ENCODE measurements around the gene PPP4R4.

- TF ChIP-seq, protein P1, sequence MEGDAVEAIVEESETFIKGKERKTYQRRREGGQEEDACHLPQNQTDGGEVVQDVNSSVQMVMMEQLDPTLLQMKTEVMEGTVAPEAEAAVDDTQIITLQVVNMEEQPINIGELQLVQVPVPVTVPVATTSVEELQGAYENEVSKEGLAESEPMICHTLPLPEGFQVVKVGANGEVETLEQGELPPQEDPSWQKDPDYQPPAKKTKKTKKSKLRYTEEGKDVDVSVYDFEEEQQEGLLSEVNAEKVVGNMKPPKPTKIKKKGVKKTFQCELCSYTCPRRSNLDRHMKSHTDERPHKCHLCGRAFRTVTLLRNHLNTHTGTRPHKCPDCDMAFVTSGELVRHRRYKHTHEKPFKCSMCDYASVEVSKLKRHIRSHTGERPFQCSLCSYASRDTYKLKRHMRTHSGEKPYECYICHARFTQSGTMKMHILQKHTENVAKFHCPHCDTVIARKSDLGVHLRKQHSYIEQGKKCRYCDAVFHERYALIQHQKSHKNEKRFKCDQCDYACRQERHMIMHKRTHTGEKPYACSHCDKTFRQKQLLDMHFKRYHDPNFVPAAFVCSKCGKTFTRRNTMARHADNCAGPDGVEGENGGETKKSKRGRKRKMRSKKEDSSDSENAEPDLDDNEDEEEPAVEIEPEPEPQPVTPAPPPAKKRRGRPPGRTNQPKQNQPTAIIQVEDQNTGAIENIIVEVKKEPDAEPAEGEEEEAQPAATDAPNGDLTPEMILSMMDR (IDR thresholded peaks at IDR 0.05; ENCODE audit: poor library complexity, severe bottlenecking), result no peak
- TF ChIP-seq SMC3 (conservative IDR thresholded peaks at IDR 0.05; ENCODE audit: poor library complexity) (no peak), EZH2 (IDR thresholded peaks at IDR 0.05; ENCODE audit: borderline replicate concordance, insufficient read depth, low read length, poor library complexity, severe bottlenecking) (no peak), POLR2AphosphoS5 (IDR thresholded peaks at IDR 0.05) (no peak), MXI1 (conservative IDR thresholded peaks at IDR 0.05; ENCODE audit: poor library complexity, severe bottlenecking) (no peak), RAD21 (conservative IDR thresholded peaks at IDR 0.05) (no peak)
Measured at GRCh38 chr14:94213741-94214140, 39.6 kb downstream of the PPP4R4 start.
